GM21423 (cell line): ENCODE data around the gene VPS72.

ENCODE experiments used
- ATAC-seq: cut with Tn5 transposase; IDR thresholded peaks from one replicate; pipeline ENCODE4 v1.9.1; 2021; ENCODE audit warnings: mild to moderate bottlenecking, moderate library complexity; ENCODE audit not compliant: unreplicated experiment

The VPS72 gene

DNA sequence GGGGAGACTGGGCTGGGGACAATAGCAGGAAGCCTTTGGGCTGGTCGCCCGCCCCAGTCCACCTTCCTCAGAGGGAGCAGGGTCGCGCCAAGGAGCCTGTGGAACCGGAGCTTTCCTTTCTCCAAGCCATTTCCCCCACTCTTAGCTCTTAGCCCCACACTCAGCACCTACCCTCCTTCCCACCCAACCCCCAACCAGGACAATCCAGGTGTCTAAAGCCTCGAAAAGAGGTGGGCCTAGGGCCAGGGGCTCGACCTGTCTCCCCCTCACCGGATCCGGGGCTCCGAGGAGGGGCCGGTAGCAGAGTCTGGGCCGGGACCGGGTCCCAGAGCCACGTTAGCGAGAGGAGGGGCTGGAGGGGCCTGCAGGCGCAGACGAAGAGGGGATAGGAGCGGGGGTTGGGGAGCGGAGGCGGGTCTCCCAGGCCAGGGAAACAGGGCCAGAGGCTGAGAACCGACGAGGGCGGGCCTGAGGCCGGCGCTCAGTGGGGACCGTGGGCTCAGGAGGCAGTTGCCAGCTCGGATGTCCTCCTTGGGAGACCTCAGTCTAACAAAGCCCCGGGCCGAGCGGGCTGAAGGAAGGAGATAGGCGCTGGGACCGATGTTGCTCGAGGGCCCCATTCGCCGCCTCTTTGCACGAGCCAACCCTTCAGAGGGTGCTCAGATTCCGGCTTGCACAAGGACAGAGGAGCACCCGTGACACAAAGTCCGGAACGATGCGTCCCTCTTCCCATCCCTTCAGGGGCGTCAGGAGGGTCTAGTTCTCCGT is 44.5 kb downstream of the VPS72 start:
- no peak for ATAC-seq

DNA sequence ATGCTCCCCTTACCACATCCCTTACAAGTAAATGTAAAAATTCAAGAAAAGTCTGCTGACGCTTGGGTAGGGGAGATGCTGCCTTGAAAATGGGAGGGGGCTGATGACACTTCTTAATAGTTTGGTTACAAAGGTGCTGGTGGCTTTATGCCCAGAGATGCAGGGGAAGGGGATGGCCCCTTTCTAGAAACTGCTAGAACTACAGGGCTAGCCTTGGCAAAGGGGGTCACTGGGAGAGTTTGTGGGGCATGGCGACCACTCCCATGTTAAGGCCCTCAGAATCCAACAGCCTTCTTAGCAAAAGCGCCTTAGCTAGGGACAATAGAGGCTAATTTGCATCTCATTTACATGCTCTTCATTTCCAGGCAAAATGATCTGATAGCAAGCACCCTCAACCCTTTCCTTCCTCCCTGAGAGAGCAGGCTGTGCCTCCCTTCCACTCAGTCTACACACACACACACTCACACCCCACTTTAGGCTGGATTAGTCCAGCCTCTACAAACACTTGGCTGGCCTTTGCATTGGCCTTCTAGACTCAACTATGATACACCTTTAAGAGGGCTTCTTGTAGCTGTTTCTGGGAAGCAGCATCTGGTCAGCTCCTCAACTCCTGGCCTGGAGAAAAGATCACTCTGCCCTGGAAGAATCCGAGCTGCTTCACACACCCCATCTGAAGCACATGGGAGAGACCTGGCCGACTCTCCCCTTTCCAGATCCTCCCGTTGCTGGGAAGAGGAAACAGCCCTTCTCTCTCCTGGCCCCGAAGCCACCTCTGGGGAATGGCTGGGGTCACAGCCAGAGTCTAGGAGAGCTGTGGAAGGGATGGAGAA is 45.3 kb downstream of the VPS72 start:
- ATAC-seq, result no peak

GRCh38 chr1:151143986-151144385 is 46.0 kb downstream of the VPS72 start:
- ATAC-seq, result no peak

- ATAC-seq, result no peak
These were observed 47.0 kb downstream of the VPS72 start for GRCh38 chr1:151143057-151143435.

- ATAC-seq, result no peak
These were observed 47.5 kb downstream of the VPS72 start for GRCh38 chr1:151142411-151143056.

GRCh38 chr1:151137789-151138188 is 52.2 kb downstream of the VPS72 start:
- ATAC-seq, result no peak

GRCh38 chr1:151135433-151136385 is 54.3 kb downstream of the VPS72 start:
- ATAC-seq, result no peak

DNA sequence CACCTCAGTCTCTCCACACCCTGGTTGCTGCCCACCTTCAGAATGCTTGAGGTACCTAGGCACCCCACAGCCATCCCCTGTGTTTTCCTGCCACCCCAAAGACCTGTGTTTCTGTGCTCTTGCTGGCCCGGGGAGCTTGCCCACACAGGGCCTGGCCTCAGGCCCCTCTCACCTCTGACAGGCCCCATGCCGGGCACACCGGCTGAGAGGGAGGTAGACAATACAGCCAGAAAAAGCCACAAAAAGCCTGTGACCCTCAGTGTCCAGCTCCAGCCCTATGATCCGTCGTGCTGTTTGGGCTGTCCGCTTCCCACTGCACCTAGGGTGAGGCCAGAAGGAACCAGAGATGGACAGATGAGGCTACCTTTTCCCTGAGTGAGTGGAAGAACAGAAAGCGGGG is 55.0 kb downstream of the VPS72 start:
- no peak for ATAC-seq

DNA sequence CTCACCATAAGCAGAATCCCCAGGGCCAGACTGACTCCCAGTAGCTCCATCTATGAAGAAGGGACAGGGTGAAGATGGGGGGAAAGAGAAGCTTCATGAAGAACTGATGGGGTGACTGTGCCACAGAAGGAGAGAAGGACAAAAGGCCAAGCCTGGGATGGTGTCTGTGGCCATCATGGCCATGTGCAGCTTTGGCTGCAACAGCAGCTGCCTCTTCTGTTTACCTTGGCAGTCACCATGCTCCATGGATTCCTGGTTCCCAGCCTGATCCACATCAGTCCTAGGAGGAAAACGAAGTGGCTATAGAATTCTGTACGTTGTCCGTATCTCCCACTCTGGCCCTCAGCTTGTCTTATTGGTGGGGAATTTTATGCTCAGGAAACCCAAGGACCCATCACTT is 55.6 kb downstream of the VPS72 start:
- no peak for ATAC-seq

GRCh38 chr1:151133018-151133806 is 56.8 kb downstream of the VPS72 start:
- no peak for ATAC-seq

- no peak for ATAC-seq
These were observed 57.5 kb downstream of the VPS72 start for GRCh38 chr1:151132335-151133017.

DNA sequence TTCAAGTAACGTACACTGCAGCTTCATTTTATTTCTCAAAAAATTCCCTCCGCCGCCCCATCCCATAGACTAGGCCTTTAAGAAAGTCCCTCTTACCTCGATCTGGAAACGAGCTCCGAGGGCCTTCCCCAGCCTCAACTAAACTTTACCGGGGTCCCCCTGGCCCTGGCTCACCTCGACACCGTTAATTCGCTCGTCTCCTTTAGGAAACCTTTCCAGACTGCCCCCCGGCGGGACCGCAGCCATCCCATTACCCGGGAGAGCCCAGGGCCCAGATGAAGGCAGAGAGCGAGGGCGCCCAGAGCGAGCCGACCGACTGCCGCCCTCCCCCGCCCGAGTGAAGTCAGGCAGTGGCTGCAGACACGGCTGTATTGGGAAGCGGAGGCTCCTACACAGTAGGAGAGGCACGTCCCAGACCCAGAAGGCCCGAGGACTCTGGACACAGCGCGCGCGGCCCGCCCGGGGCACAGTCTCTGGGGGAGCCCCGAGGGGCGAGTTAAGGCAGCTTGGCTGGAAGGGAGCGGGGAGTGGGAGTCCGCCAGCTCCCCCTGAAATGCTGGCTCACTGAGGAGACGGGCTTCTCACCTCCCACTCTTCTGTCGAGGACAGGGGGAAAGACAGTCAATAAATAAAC is 58.2 kb downstream of the VPS72 start:
- ATAC-seq, result no peak

DNA sequence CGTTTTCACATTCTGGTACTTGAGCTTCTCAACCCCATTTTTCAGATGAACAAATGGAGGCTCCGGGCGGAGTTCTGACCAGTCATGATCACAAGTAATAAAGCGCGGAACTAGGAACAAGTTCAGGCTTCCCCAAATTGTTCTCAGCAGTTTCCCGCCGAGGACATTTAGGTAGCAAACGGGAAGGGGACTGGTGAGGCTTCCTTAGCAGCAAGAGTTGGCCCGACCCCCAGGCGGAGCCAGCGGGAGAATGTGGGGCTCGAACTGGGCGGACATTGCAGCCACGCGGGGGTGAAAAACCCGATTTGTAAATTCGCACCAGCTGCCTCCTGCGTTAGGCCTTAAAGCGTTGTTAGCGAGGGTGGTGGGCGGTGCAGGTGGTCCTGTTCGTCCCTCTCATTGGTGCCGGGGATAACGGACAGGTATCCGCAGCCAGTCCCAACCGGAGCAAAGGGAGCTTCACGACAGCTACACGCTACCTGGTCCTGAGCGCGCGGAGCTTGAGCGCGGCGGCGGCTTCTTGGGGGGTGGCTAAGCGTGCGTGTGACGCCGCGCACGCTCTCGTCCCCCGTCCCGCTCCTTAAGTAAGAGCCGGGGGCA is 58.9 kb downstream of the VPS72 start:
- ATAC-seq, result peak; percentile 81

DNA sequence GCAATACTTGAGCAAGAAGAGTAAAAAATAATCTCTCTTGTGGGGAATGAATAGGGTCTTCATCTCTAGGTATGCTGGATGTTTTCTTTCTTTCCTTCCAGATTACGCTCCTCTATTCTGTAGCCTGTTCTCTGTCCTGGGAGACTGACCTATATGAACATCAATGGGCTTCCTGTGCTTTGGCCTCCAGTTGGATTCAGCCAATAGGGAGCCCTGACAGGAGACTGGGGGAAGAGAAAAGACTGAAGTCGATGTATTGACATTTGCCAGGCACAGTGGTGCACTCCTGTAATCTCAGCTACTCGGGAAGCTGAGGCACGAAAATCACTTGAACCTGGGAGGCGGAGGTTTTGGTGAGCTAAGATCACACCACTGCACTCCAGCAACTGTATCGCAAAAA is 61.2 kb downstream of the VPS72 start:
- no peak for ATAC-seq
